ENCODE data around the gene C1orf105. TPM values are rescaled to one million over a fixed set of nuclear protein-coding genes. Genes with fewer than 3 reads are reported as not detected.

Gene C1orf105
- total and polyA plus RNA-seq, 4 donors = 0.16 TPM; not detected in 3

DNA sequence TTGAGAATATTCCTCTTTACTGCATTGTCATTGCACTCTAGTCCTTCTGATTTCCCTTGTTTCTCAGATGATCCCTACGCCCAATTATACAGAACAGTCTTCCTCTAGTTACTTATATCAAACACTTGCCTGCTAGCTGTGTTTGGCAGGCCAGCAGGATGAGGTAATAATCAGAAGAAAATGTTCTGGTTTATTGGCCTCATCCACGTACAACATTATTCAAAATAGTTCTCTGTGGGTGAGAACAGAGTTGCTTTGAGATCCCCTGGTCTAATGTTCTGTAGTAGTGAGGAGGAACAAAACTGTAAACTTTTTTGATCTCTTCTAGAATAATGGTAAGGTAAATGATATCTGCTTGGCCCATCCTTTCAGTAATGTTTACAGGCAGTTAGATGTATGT is 22.3 kb upstream of the C1orf105 start:
- peak in 1 of 2 donors; percentile 7 for TF ChIP-seq RAD21 (IDR thresholded peaks at IDR 0.05)
- TF ChIP-seq YY1 (IDR thresholded peaks at IDR 0.05) = no peak
- Histone ChIP-seq H3K9ac (ENCODE audit: low read depth in 1 of 2, low read length in 2 of 2) (no peak overlapping the region), H3K4me1 (ENCODE audit: control insufficient read depth in 4 of 4, insufficient read depth in 4 of 4, low read length in 3 of 4) (no peaks in the 10 kb centered on the region), H3K9me3 (ENCODE audit: control insufficient read depth in 4 of 4, low read length in 3 of 4) (no peaks in the 10 kb centered on the region), H3K4me3 (ENCODE audit: low read depth in 1 of 3, low read length in 3 of 3) (no peak overlapping the region), H3K27ac (ENCODE audit: low read depth in 1 of 2, low read length in 2 of 2) (no peak overlapping the region), H3K36me3 (ENCODE audit: control insufficient read depth in 4 of 4, insufficient read depth in 3 of 4, low read depth in 1 of 4, low read length in 3 of 4) (no peaks in the 10 kb centered on the region), H3K27me3 (ENCODE audit: control insufficient read depth in 4 of 4, insufficient read depth in 4 of 4, low read length in 3 of 4) (no peaks in the 10 kb centered on the region)
- DNase-seq (ENCODE audit: low spot score) = no peak
- WGBS = 56% methylated on average over 2 of the region's 2 CpGs

DNA sequence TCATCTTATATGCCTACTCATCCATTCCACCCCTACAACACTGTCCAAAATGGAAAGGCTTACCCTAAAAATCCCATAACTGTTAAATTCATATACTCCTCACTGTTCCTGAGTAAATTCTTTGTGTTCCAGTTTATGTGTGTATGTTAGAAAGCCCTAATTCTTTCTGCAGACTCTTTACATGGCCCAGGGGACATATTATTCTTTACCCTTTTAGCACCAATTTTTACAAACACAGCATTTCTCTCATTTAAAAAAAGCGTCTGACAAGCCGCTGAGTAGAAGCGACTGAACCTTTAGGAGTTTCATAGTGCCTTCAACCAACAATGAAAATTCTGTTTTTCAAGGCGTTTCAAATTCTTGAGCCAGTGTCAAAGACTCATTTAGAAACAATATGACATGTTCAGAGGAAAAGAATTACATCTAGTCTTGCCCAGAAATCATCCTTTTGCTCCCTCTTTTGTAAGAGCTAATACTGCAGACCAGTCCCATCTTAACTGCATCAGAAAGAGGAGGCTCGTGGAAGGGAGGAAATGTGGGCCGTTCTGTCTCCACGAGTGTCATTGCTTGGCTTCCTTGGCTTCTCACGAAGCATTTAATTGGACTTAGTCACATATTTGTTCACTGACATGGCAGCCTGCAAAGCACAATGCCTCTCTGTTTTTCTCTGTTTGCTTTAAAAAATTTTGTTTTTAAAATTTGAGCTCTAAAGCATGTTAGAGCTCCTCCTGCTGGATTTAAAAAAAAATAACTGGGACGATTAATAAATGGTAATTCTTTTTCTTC is 21.3 kb upstream of the C1orf105 start:
- Histone ChIP-seq H3K27ac (ENCODE audit: low read depth in 1 of 2, low read length in 2 of 2) (no peak overlapping the region), H3K4me3 (ENCODE audit: low read depth in 1 of 3, low read length in 3 of 3) (no peak overlapping the region), H3K9ac (ENCODE audit: low read depth in 1 of 2, low read length in 2 of 2) (no peak overlapping the region), H3K36me3 (ENCODE audit: control insufficient read depth in 4 of 4, insufficient read depth in 3 of 4, low read depth in 1 of 4, low read length in 3 of 4) (no peaks in the 10 kb centered on the region), H3K4me1 (ENCODE audit: control insufficient read depth in 4 of 4, insufficient read depth in 4 of 4, low read length in 3 of 4) (no peaks in the 10 kb centered on the region), H3K27me3 (ENCODE audit: control insufficient read depth in 4 of 4, insufficient read depth in 4 of 4, low read length in 3 of 4) (no peaks in the 10 kb centered on the region), H3K9me3 (ENCODE audit: control insufficient read depth in 4 of 4, low read length in 3 of 4) (no peaks in the 10 kb centered on the region)
- TF ChIP-seq RAD21 (IDR thresholded peaks at IDR 0.05) (peak; percentile 80 to 81), NR2F2 (IDR thresholded peaks at IDR 0.05) (peak; percentile 9), RXRA (IDR thresholded peaks at IDR 0.05) (no peak)
- TF ChIP-seq, protein P1, sequence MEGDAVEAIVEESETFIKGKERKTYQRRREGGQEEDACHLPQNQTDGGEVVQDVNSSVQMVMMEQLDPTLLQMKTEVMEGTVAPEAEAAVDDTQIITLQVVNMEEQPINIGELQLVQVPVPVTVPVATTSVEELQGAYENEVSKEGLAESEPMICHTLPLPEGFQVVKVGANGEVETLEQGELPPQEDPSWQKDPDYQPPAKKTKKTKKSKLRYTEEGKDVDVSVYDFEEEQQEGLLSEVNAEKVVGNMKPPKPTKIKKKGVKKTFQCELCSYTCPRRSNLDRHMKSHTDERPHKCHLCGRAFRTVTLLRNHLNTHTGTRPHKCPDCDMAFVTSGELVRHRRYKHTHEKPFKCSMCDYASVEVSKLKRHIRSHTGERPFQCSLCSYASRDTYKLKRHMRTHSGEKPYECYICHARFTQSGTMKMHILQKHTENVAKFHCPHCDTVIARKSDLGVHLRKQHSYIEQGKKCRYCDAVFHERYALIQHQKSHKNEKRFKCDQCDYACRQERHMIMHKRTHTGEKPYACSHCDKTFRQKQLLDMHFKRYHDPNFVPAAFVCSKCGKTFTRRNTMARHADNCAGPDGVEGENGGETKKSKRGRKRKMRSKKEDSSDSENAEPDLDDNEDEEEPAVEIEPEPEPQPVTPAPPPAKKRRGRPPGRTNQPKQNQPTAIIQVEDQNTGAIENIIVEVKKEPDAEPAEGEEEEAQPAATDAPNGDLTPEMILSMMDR (IDR thresholded peaks at IDR 0.05; ENCODE audit: low read depth, low read length, missing input control) = peak; percentile 40
- no peak for DNase-seq (ENCODE audit: low spot score)
- WGBS = 54% methylated on average over 9 of the region's 9 CpGs

DNA sequence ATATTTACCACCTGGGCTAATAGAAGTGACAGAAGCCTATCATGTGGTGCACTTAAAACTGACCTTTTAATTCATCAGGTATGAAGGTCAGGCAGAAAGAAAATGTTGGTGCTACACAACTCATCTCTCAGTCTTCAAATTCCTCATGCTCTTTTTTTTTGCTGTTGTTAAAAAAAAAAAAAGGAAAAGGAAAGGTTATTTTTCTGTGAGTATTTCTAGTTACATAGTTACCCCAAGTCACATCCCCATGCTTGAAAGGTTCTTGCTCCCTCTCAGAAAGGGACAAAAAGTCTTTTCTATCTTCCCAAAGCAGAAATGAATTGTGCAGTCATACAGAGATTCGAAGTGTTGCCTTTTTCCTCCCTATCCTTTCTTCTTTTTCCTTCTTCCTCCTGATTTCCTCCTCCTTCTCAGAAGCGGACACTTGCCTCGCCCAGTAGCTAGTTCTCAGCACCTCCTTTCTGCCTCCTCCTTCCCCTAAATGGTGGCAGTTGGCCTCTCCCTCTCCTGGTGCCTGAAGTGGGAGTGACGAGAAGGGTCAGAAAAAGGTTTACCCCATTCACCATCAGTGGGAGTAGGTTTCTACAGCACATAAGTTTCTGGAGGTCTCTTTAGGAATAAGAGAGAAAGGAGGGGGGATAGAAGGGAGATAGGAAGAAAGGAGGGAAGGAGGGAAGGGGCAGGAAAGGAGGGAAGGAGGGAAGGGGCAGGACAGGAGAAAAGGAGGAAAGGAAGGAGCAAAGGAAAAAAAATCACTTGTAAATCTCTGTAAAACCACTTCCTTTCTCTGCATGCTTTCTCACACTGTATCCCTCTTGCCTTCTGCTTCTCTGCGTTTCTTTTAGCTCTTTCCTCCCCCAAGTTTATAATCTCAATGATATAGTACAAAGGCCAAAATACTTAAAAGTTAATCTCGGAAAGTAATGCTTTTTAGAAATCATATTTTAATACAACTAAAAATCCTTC is 20.4 kb upstream of the C1orf105 start:
- Histone ChIP-seq H3K27me3 (ENCODE audit: control insufficient read depth in 4 of 4, insufficient read depth in 4 of 4, low read length in 3 of 4) (no peaks in the 10 kb centered on the region), H3K36me3 (ENCODE audit: control insufficient read depth in 4 of 4, insufficient read depth in 3 of 4, low read depth in 1 of 4, low read length in 3 of 4) (no peaks in the 10 kb centered on the region), H3K4me3 (ENCODE audit: low read depth in 1 of 3, low read length in 3 of 3) (no peak overlapping the region), H3K27ac (ENCODE audit: low read depth in 1 of 2, low read length in 2 of 2) (no peak overlapping the region), H3K4me1 (ENCODE audit: control insufficient read depth in 4 of 4, insufficient read depth in 4 of 4, low read length in 3 of 4) (no peaks in the 10 kb centered on the region), H3K9ac (ENCODE audit: low read depth in 1 of 2, low read length in 2 of 2) (peak overlapping the region in 1 of 2 donors; percentile 9), H3K9me3 (ENCODE audit: control insufficient read depth in 4 of 4, low read length in 3 of 4) (no peaks in the 10 kb centered on the region)
- DNase-seq (ENCODE audit: low spot score) = no peak
- WGBS = 75% methylated on average over 6 of the region's 6 CpGs
- TF ChIP-seq, protein P2, sequence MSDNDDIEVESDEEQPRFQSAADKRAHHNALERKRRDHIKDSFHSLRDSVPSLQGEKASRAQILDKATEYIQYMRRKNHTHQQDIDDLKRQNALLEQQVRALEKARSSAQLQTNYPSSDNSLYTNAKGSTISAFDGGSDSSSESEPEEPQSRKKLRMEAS (IDR thresholded peaks at IDR 0.05) = no peak
- no peak for TF ChIP-seq GABPA (IDR thresholded peaks at IDR 0.05 in 1 of 2, conservative IDR thresholded peaks at IDR 0.05 in 1 of 2)
- no peak for TF ChIP-seq NR2F2 (IDR thresholded peaks at IDR 0.05)
- no peak for TF ChIP-seq EGR1 (IDR thresholded peaks at IDR 0.05; ENCODE audit: low read depth in 2 of 2)
- TF ChIP-seq, protein P3, sequence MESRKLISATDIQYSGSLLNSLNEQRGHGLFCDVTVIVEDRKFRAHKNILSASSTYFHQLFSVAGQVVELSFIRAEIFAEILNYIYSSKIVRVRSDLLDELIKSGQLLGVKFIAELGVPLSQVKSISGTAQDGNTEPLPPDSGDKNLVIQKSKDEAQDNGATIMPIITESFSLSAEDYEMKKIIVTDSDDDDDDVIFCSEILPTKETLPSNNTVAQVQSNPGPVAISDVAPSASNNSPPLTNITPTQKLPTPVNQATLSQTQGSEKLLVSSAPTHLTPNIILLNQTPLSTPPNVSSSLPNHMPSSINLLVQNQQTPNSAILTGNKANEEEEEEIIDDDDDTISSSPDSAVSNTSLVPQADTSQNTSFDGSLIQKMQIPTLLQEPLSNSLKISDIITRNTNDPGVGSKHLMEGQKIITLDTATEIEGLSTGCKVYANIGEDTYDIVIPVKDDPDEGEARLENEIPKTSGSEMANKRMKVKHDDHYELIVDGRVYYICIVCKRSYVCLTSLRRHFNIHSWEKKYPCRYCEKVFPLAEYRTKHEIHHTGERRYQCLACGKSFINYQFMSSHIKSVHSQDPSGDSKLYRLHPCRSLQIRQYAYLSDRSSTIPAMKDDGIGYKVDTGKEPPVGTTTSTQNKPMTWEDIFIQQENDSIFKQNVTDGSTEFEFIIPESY (IDR thresholded peaks at IDR 0.05) = no peak
- TF ChIP-seq, protein P4, sequence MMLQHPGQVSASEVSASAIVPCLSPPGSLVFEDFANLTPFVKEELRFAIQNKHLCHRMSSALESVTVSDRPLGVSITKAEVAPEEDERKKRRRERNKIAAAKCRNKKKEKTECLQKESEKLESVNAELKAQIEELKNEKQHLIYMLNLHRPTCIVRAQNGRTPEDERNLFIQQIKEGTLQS (IDR thresholded peaks at IDR 0.05) = no peak
- TF ChIP-seq, protein P5, sequence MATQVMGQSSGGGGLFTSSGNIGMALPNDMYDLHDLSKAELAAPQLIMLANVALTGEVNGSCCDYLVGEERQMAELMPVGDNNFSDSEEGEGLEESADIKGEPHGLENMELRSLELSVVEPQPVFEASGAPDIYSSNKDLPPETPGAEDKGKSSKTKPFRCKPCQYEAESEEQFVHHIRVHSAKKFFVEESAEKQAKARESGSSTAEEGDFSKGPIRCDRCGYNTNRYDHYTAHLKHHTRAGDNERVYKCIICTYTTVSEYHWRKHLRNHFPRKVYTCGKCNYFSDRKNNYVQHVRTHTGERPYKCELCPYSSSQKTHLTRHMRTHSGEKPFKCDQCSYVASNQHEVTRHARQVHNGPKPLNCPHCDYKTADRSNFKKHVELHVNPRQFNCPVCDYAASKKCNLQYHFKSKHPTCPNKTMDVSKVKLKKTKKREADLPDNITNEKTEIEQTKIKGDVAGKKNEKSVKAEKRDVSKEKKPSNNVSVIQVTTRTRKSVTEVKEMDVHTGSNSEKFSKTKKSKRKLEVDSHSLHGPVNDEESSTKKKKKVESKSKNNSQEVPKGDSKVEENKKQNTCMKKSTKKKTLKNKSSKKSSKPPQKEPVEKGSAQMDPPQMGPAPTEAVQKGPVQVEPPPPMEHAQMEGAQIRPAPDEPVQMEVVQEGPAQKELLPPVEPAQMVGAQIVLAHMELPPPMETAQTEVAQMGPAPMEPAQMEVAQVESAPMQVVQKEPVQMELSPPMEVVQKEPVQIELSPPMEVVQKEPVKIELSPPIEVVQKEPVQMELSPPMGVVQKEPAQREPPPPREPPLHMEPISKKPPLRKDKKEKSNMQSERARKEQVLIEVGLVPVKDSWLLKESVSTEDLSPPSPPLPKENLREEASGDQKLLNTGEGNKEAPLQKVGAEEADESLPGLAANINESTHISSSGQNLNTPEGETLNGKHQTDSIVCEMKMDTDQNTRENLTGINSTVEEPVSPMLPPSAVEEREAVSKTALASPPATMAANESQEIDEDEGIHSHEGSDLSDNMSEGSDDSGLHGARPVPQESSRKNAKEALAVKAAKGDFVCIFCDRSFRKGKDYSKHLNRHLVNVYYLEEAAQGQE (IDR thresholded peaks at IDR 0.05) = no peak
- no peak for TF ChIP-seq FOXA2 (IDR thresholded peaks at IDR 0.05)
- TF ChIP-seq TAF1 (conservative IDR thresholded peaks at IDR 0.05) = no peak
- no peak for TF ChIP-seq RXRA (IDR thresholded peaks at IDR 0.05)
- no peak for TF ChIP-seq HNF4G (IDR thresholded peaks at IDR 0.05)
- TF ChIP-seq FOXA1 (IDR thresholded peaks at IDR 0.05) = no peak
- no peak for TF ChIP-seq RAD21 (IDR thresholded peaks at IDR 0.05)
